GM12878 (cell line): Measurements from ENCODE around the gene PADI3. TPM values are rescaled to one million over a fixed set of nuclear protein-coding genes. Genes with fewer than 3 reads are reported as not detected.

ENCODE experiments used
- ATAC-seq: fragments of 200-7000 bp; cut with Tn5 transposase; 3 replicates; pipeline ENCODE4 v1.9.1; 2020; ENCODE audit warnings: mild to moderate bottlenecking, moderate library complexity
- BruUV-seq: library from RNA; stranded (reverse); fragments of 400-500 nt; replicated peaks from 2 replicates; lab custom pipeline; 2021; lab: Mats Ljungman, UMichigan
- CTCF ChIA-PET: fragments of 300-600 bp; sonication (Branson Sonifier 250); formaldehyde crosslinking; extraction: SDS; loops from one replicate; lab custom pipeline; 2021; ENCODE audit warnings: inconsistent platforms; lab: Yijun Ruan, JAX
- POLR2A ChIA-PET: fragments of 350-600 bp; formaldehyde crosslinking; extraction: SDS; loops from one replicate; lab custom pipeline; 2021; ENCODE audit warnings: inconsistent platforms; lab: Charles Lee
- RAD21 ChIA-PET: fragments of 300-600 bp; sonication (Branson Sonifier 250); formaldehyde crosslinking; loops from one replicate; lab custom pipeline; 2023; ENCODE audit warnings: antibody characterized with exemption; ENCODE audit not compliant: unreplicated experiment; lab: Charles Lee
- SMC1A ChIA-PET: fragments of 300-600 bp; sonication (Branson Sonifier 250); formaldehyde crosslinking; loops from one replicate; lab custom pipeline; 2023; ENCODE audit not compliant: unreplicated experiment, uncharacterized antibody; lab: Charles Lee
- DNase-seq: peaks from one replicate; pipeline ENCODE4 v3.0.0-alpha.2; 2011; ENCODE audit warnings: low read depth, low spot score
- FAIRE-seq: peaks from 3 replicates; lab custom pipeline; 2011; peaks lifted over from hg19 to GRCh38; lab: Jason Lieb, UNC
- H2AFZ ChIP-seq: 2 replicates; pipeline ENCODE4 v1.6.0; 2011; ENCODE audit warnings: low read depth, low read length, control low read depth; ENCODE audit not compliant: control insufficient read depth
- H3K27ac ChIP-seq: 2 replicates; pipeline ENCODE4 v1.5.1; 2011; ENCODE audit warnings: control low read depth; ENCODE audit not compliant: control insufficient read depth, insufficient read depth
- H3K27me3 ChIP-seq, 2 experiments: replicated peaks in 1 of 2; 2 replicates each; pipeline versions ENCODE4 v1.6.0 to v1.6.1; 2011; ENCODE audit warnings: low read length in 1 of 2; ENCODE audit not compliant: control insufficient read depth in 2 of 2, insufficient read depth in 2 of 2
- H3K36me3 ChIP-seq, 2 experiments: 2 replicates each; pipeline ENCODE4 v1.5.1; 2011; ENCODE audit warnings: low read length in 1 of 2; ENCODE audit not compliant: control insufficient read depth in 2 of 2, insufficient read depth in 2 of 2
- H3K4me1 ChIP-seq: 2 replicates; pipeline ENCODE4 v1.6.1; 2011; ENCODE audit warnings: mild to moderate bottlenecking, low read length, moderate library complexity, mixed read lengths; ENCODE audit not compliant: control insufficient read depth, insufficient read depth
- H3K4me2 ChIP-seq: 2 replicates; pipeline ENCODE4 v1.6.0; 2011; ENCODE audit warnings: control low read depth; ENCODE audit not compliant: control insufficient read depth, insufficient read depth
- H3K4me3 ChIP-seq: fragments of 200-600 bp; sonication (generic); 2 replicates; pipeline ENCODE4 v1.5.1; 2016
- H3K79me2 ChIP-seq: 2 replicates; pipeline ENCODE4 v1.6.0; 2011; ENCODE audit warnings: low read length; ENCODE audit not compliant: control insufficient read depth, insufficient read depth
- H3K9ac ChIP-seq: 2 replicates; pipeline ENCODE4 v1.8.0; 2011; ENCODE audit warnings: low read length, control low read depth, mixed read lengths; ENCODE audit not compliant: control insufficient read depth, insufficient read depth
- H3K9me3 ChIP-seq: replicated peaks from 3 replicates; pipeline ENCODE4 v1.5.1; 2011; ENCODE audit warnings: mild to moderate bottlenecking, low read length; ENCODE audit not compliant: control insufficient read depth, insufficient read depth
- H4K20me1 ChIP-seq: 2 replicates; pipeline ENCODE4 v1.6.0; 2011; ENCODE audit not compliant: control insufficient read depth, insufficient read depth
- IRF4 ChIP-seq: IDR thresholded peaks from 2 replicates; pipeline ENCODE4 v1.6.1; 2011; ENCODE audit warnings: low read depth, low read length
- NR2C1 ChIP-seq: fragments of 450-650 bp; IDR thresholded peaks from 2 replicates; pipeline ENCODE4 v1.6.1; 2017; ENCODE audit warnings: antibody characterized with exemption, mild to moderate bottlenecking, moderate library complexity
- NR2F1 ChIP-seq: fragments of 450-650 bp; conservative IDR thresholded peaks from 2 replicates; pipeline ENCODE4 v1.6.1; 2017; ENCODE audit warnings: mild to moderate bottlenecking
- SMAD1 ChIP-seq: fragments of 450-650 bp; IDR thresholded peaks from 2 replicates; pipeline ENCODE4 v1.6.1; 2018; ENCODE audit warnings: mild to moderate bottlenecking, low read depth; ENCODE audit not compliant: partially characterized antibody
- STAT1 ChIP-seq: fragments of 450-650 bp; conservative IDR thresholded peaks from 2 replicates; pipeline ENCODE4 v1.6.1; 2014; ENCODE audit warnings: antibody characterized with exemption, mild to moderate bottlenecking
- WGBS: methylation state at CpG from one replicate; pipeline ENCODE4 v1.1.6; 2016; ENCODE audit warnings: low lambda C conversion rate; ENCODE audit not compliant: insufficient replicate concordance, insufficient coverage; ENCODE audit errors: missing lambda C conversion rate; 5-methylcytosine and 5-hydroxymethylcytosine counted together
- in situ Hi-C: fragments of 300-500 bp; cut with MboI; formaldehyde crosslinking; loops from 9 replicates; pipeline ENCODE4 v1.14.3; 2018; ENCODE audit warnings: mixed read lengths
- intact Hi-C: fragments of 100-400 bp; cut with micrococcal nuclease; formaldehyde crosslinking; loops from one replicate; pipeline ENCODE4 v1.14.2; 2022; ENCODE audit not compliant: unreplicated experiment
- polyA plus RNA-seq, 11 experiments: library from polyadenylated mRNA; depleted of rRNA in 4 of 11; unstranded in 6 of 11; stranded (reverse) in 5 of 11; fragments of >200 nt; fragmentation: Nextera tagmentation in 4 of 11; fragmentation: Illumina TruSeq in 1 of 11; extraction: Ambion mirVana in 4 of 11; extraction: Trizol in 1 of 11; gene quantifications; 1 replicate in 1 of 11; 2 replicates in 10 of 11; pipeline versions ENCODE4 v1.2.1 to v1.2.3, GENCODE V29; 2011 to 2016; ENCODE audit warnings: inconsistent platforms in 2 of 11, missing spikeins in 2 of 11, low read depth in 1 of 11
- total RNA-seq, 4 experiments: library from RNA; depleted of rRNA in 3 of 4; stranded (reverse); fragments of >200 nt in 3 of 4; fragmentation: Illumina TruSeq in 1 of 4; extraction: Trizol in 1 of 4; gene quantifications; 2 replicates each; pipeline versions ENCODE4 v1.2.1 to v1.2.3, GENCODE V29; 2013 to 2021
- TF ChIP-seq, protein P1 (sequence below): fragments of 450-650 bp; IDR thresholded peaks from 2 replicates; pipeline ENCODE4 v1.6.1; 2018; ENCODE audit warnings: mild to moderate bottlenecking, low read depth, moderate library complexity; ENCODE audit not compliant: partially characterized antibody
- TF ChIP-seq, protein P2 (sequence below): IDR thresholded peaks from 2 replicates; pipeline ENCODE4 v1.6.1; 2012; ENCODE audit warnings: low read depth, low read length, improper control_type of control experiment
- TF ChIP-seq, protein P3 (sequence below): fragments of 450-650 bp; IDR thresholded peaks from 2 replicates; pipeline ENCODE4 v1.6.1; 2018; ENCODE audit warnings: borderline replicate concordance, mild to moderate bottlenecking; ENCODE audit not compliant: partially characterized antibody
- TF ChIP-seq, protein P4 (sequence below): fragments of 450-650 bp; IDR thresholded peaks from 2 replicates; pipeline ENCODE4 v1.6.1; 2014; ENCODE audit warnings: mild to moderate bottlenecking

PADI3 gene
- total and polyA plus RNA-seq, 10 of the 15 experiments (the other 5 are each of a cell fraction or from before 2014, with no cell fraction given): 0.01 TPM; not detected in 9

DNA sequence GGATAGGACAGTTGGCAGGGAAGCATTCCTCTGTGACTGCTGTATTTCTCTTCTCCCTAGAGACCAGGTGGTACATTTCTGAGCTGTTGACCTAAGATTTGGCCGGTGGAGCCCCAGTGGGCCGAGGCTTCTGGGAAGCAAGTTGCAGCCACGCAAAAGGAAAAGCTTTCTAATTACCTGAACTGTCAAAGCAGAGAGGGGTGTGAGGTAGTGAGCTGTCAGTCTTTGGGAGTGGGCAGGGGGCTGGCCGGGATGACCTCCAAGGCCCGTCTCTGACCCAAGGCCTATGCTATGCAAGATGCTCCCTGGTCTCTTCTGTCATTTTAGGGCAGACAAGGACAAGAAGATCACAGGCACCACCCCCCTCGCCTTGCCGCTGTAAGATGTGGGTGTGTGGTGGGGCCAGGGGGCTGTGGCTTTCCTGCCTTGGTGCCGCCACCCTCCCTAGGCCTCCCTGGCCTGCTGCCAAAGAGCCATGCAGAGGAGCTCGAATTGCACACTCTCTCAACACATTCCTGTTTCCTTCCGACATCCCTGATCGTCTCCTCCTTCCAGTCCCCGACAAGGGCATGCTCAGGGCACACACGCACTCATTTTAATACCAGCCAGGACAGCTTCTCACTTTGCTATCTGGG is 36.3 kb upstream of the PADI3 start:
- Histone ChIP-seq H3K4me2 (0 out of 2 replicates have a peak overlapping the region, but pooled peaks have one; percentile 17), H3K27me3 (peaks cover 0 to 2% of the 10 kb centered on the region in 2 experiments; a peak in 2 of 4 replicates), H3K4me1 (peaks cover 7% of the 10 kb centered on the region), H3K4me3 (no peak overlapping the region), H3K9me3 (no peaks in the 10 kb centered on the region), H3K79me2 (no peaks in the 10 kb centered on the region), H3K9ac (no peak overlapping the region), H4K20me1 (no peaks in the 10 kb centered on the region), H2AFZ (no peak overlapping the region), H3K36me3 (no peaks in the 10 kb centered on the region), H3K27ac (no peak overlapping the region)
- intact Hi-C loops: no loop called here
- DNase-seq (no peak), FAIRE-seq (no peak), ATAC-seq (no peak)
- POLR2A ChIA-PET: interaction anchor here (0.5 to 0.9 kb wide), 3 partner anchors 21 to 204 kb away, joined by 3 to 4 read pairs (median 4); no protein-coding TSS in a partner anchor
- BruUV-seq: no TSS peak
- TF ChIP-seq, protein P1, sequence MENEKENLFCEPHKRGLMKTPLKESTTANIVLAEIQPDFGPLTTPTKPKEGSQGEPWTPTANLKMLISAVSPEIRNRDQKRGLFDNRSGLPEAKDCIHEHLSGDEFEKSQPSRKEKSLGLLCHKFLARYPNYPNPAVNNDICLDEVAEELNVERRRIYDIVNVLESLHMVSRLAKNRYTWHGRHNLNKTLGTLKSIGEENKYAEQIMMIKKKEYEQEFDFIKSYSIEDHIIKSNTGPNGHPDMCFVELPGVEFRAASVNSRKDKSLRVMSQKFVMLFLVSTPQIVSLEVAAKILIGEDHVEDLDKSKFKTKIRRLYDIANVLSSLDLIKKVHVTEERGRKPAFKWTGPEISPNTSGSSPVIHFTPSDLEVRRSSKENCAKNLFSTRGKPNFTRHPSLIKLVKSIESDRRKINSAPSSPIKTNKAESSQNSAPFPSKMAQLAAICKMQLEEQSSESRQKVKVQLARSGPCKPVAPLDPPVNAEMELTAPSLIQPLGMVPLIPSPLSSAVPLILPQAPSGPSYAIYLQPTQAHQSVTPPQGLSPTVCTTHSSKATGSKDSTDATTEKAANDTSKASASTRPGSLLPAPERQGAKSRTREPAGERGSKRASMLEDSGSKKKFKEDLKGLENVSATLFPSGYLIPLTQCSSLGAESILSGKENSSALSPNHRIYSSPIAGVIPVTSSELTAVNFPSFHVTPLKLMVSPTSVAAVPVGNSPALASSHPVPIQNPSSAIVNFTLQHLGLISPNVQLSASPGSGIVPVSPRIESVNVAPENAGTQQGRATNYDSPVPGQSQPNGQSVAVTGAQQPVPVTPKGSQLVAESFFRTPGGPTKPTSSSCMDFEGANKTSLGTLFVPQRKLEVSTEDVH: no peak
- TF ChIP-seq, protein P2, sequence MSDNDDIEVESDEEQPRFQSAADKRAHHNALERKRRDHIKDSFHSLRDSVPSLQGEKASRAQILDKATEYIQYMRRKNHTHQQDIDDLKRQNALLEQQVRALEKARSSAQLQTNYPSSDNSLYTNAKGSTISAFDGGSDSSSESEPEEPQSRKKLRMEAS: no peak
- TF ChIP-seq, protein P3, sequence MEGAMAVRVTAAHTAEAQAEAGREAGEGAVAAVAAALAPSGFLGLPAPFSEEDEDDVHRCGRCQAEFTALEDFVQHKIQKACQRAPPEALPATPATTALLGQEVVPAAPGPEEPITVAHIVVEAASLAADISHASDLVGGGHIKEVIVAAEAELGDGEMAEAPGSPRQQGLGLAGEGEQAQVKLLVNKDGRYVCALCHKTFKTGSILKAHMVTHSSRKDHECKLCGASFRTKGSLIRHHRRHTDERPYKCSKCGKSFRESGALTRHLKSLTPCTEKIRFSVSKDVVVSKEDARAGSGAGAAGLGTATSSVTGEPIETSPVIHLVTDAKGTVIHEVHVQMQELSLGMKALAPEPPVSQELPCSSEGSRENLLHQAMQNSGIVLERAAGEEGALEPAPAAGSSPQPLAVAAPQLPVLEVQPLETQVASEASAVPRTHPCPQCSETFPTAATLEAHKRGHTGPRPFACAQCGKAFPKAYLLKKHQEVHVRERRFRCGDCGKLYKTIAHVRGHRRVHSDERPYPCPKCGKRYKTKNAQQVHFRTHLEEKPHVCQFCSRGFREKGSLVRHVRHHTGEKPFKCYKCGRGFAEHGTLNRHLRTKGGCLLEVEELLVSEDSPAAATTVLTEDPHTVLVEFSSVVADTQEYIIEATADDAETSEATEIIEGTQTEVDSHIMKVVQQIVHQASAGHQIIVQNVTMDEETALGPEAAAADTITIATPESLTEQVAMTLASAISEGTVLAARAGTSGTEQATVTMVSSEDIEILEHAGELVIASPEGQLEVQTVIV: no peak
- TF ChIP-seq, protein P4, sequence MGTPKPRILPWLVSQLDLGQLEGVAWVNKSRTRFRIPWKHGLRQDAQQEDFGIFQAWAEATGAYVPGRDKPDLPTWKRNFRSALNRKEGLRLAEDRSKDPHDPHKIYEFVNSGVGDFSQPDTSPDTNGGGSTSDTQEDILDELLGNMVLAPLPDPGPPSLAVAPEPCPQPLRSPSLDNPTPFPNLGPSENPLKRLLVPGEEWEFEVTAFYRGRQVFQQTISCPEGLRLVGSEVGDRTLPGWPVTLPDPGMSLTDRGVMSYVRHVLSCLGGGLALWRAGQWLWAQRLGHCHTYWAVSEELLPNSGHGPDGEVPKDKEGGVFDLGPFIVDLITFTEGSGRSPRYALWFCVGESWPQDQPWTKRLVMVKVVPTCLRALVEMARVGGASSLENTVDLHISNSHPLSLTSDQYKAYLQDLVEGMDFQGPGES: no peak
- TF ChIP-seq NR2C1 (0 out of 2 replicates have a peak, but pooled peaks have one; percentile 20), STAT1 (no peak), NR2F1 (0 out of 2 replicates have a peak, but pooled peaks have one; percentile 34), SMAD1 (no peak), IRF4 (no peak)
- CTCF ChIA-PET: interaction anchor here (0.9 to 1.2 kb wide), 2 partner anchors 14 to 70 kb away, joined by 3 read pairs; no protein-coding TSS in a partner anchor
- RAD21 ChIA-PET: interaction anchor here (0.9 to 1.2 kb wide), 2 partner anchors 14 to 90 kb away, joined by 3 read pairs; no protein-coding TSS in a partner anchor
- WGBS: 22% methylated on average over 13 of the region's 13 CpGs
- SMC1A ChIA-PET: interaction anchor here (0.8 to 1.6 kb wide), 5 partner anchors 12 to 91 kb away, joined by 3 to 6 read pairs (median 3); no protein-coding TSS in a partner anchor
- in situ Hi-C loops: no loop called here
